Gastrocnemius medialis (tissue), 4 donors: ENCODE measurements around the gene MAPKAP1.

Experiments
- CTCF ChIP-seq, 5 experiments: fragments of 450-650 bp in 3 of 5; fragments of 200-600 bp in 2 of 5; sonication (generic) in 2 of 5; IDR thresholded peaks in 4 of 5; conservative IDR thresholded peaks in 1 of 5; 1 replicate in 4 of 5; 2 replicates in 1 of 5; pipeline ENCODE4 v1.5.1; 2016 to 2019; ENCODE audit warnings: antibody characterized with exemption in 5 of 5, mild to moderate bottlenecking in 3 of 5, moderate library complexity in 3 of 5
- POLR2A ChIP-seq, 2 donors: fragments of 450-650 bp; IDR thresholded peaks; one replicate each; pipeline ENCODE4 v1.6.1; 2017; ENCODE audit warnings: antibody characterized with exemption in 2 of 2, mild to moderate bottlenecking in 2 of 2, moderate library complexity in 2 of 2

DNA sequence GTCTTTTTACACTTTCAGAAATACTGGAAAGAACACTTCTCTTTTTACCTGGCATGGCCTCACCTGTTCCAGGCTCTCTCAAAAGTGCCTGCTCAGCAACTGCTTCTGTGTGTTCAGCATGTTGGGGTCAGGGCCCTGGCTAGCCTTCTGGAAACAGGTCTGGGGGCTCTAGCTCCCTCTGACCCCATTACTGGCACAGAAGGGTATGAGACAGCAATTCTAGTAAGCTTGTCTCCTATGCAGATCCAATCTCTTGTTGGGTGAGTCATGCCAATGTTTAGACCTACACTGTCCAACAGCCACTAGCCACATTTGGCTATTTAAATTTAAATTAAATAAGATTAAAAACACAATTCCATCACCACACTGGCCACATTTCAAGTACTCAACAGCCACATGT lies 80.8 kb downstream of the MAPKAP1 start:
- TF ChIP-seq CTCF (IDR thresholded peaks at IDR 0.05 in 4 of 5, conservative IDR thresholded peaks at IDR 0.05 in 1 of 5) (no peak), POLR2A (IDR thresholded peaks at IDR 0.05) (no peak)
